GM21515 (cell line): ENCODE data around the gene RPL36A.
A peak's percentile ranks its signal among the peaks of the same experiment; 100 is the strongest.

Experiments used
- ATAC-seq: cut with Tn5 transposase; IDR thresholded peaks from one replicate; pipeline ENCODE4 v1.9.1; 2021; ENCODE audit not compliant: unreplicated experiment

The RPL36A gene

DNA sequence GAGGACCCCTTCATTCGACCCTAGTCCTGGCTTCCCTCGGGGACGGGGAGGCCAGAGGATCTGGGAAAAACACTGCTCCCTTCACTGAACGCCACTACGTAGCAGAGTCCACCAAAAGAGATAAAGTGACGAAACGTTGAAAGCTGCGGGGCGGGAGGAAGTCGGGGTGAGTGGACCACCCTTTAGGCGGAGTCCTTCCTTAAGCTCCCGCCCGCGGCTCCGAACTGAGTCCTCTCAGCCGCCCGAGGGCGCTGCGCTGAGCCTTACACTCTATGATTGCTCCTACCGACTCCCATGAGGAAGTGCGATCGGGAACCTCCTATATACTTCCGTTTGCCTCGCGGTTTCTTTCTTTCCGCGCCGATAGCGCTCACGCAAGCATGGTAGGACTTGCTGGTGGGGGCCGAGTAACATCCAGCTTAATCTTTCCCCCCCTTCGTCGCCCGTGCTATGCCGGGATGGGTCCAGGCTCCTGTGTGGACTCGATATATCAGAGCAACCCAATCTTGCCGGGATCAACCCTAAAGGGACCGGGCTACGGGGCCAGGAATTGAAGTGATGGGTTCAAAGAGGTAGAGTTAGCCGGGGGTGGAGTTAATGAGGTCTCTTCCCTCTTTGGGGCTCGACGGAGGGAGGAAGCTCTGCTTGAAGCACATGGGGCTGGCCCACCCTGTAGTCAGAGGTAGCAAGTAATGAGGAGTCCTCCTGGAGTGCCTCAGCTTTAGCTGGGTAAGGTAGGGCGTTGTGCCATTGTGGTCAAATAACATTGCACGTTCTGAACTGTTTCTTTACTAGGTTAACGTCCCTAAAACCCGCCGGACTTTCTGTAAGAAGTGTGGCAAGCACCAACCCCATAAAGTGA lies at the start of gene RPL36A:
Gene RPL36A (plus strand): TSS at position 348 of the 862 bp plus-strand sequence. CDS start 33 bp downstream, at position 381.
- peak; percentile 86 for ATAC-seq

DNA sequence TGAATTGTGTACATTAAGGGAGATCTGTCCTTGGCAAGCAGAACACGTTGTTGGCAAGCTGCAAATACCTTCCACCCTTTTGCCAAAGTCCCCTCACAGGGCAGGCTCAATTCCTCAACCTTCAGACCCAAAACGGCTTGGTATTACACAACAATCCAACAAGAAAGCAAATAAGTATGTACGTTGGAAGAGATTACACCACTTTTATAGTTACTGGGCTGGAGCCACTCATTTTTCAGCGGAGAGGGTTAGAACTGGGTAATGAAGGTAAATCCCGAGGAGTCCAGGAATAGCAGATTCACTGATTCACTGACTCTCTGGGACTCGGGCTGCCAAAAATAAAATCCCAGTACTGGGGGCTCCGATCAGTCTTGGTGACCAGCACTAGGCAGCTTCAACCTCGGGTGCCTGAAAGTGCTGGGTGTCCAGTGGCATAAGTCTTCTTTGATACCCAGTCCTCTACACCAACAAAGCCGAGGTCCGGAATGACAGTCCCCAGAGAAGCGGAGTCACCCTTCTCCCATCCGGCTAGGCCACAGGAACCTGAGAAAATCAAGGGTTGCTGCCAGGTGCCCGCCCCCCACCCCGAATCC lies 42.9 kb upstream of the RPL36A start:
- ATAC-seq = no peak

GRCh38 chrX:101348452-101349192 lies 42.2 kb upstream of the RPL36A start, which contains the start of gene TIMM8A:
TSS of gene TIMM8A (minus strand) at chrX:101348742. CDS start at chrX:101348664, 78 bp downstream.
- ATAC-seq = peak; percentile 99

- no peak for ATAC-seq
Observed at GRCh38 chrX:101349193-101349562, 41.6 kb upstream of the RPL36A start.

GRCh38 chrX:101357166-101357795 lies 33.5 kb upstream of the RPL36A start:
- ATAC-seq = no peak

GRCh38 chrX:101359966-101360365 lies 30.8 kb upstream of the RPL36A start:
- no peak for ATAC-seq

DNA sequence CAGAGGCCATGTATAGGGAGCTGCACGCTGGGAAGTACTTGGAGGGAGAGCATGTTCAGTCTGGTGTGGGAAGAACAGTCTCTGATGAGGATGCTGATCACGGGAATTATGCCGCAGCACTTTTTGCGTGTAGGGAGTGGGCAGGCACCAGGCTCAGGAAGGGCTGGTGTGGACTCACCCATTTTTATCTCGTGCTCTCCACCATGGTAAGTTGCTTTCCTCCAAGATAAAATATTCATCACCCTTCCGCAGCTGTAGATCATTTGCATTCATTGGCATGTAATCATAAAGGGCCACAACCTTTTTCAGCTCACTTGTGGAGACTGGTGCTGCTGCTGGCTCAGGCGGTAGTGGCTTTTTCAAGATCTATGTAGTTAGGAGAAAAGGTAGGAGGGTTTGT lies 30.4 kb upstream of the RPL36A start:
- no peak for ATAC-seq

DNA sequence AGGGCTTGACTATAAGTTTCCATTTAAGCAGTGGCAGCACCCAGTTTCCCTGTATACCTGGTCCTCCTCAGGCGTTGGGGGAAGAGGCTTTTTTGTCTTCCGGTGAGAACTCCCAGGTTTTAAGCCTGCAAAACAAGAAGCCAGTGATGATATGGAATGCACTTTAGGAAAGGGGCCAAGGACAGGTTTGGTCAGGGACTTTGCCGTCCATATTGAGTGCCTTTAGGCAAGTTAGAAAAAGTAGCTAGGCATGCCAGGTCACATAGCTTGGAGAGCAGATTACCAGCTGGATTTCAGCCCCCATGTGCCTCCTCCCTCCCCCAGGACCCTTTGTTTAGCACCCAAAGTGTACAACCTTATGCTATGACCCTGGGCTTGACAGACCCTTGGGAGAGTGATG lies 28.7 kb upstream of the RPL36A start:
- no peak for ATAC-seq

DNA sequence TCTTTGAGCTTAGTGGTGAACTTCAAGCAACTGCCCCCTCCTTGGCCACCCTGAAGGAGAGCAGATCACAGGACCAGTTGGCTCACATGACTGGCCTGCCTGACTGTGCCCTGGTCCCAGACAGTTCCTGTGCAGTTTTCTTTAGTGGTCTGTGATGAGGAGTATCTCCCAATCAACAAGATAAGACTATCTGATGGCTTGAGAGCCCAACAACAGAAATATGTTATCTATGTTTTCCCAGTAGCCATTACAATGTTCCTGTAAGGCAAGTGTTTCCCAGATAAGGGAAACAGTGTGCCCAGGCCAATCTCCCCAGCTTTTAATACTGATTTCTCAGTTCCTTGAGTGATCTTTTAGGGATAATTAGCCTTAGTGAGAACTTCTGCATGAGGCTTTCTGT lies 28.1 kb upstream of the RPL36A start:
- no peak for ATAC-seq

GRCh38 chrX:101365301-101365795 lies 25.5 kb upstream of the RPL36A start:
- ATAC-seq = no peak

GRCh38 chrX:101368800-101369199 lies 22.0 kb upstream of the RPL36A start:
- no peak for ATAC-seq

GRCh38 chrX:101369687-101370086 lies 21.1 kb upstream of the RPL36A start:
- no peak for ATAC-seq

GRCh38 chrX:101370888-101371504 lies 19.8 kb upstream of the RPL36A start:
- peak; percentile 74 for ATAC-seq

- no peak for ATAC-seq
Observed at GRCh38 chrX:101377547-101377946, 13.3 kb upstream of the RPL36A start.

- peak; percentile 74 for ATAC-seq
Observed at GRCh38 chrX:101383679-101384205, 7.1 kb upstream of the RPL36A start.

DNA sequence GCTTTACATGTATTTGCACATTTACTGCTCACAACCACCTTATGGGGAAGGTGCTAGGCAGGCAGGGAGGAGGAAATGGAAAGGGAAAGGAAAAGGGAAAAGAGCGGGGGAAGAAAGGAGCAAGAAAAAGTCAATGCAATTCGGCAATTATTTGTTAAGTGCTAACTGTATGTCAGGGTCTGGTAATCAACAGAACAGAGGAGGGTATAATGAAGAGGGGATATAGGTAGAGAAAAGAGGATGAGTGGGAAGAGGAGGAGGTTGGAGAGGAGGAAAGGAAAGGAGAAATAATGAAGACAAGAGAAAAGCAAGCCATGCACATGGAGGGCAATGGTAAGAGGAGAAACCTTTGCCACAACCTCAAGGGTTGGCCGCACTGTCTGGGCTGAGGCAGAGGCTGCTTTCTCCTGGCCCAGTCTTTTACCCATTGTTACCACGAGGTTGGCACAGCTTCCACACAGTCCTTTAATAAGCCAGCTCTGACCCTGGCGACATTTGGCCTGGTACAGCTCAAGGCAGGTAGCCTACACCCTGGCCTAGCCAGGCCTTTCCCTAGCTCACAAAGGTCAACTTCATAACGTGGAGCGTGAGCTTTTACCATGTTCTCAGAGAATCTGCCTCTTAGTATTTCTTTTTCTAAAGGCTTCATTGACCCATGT lies 5.7 kb upstream of the RPL36A start:
- ATAC-seq = no peak

DNA sequence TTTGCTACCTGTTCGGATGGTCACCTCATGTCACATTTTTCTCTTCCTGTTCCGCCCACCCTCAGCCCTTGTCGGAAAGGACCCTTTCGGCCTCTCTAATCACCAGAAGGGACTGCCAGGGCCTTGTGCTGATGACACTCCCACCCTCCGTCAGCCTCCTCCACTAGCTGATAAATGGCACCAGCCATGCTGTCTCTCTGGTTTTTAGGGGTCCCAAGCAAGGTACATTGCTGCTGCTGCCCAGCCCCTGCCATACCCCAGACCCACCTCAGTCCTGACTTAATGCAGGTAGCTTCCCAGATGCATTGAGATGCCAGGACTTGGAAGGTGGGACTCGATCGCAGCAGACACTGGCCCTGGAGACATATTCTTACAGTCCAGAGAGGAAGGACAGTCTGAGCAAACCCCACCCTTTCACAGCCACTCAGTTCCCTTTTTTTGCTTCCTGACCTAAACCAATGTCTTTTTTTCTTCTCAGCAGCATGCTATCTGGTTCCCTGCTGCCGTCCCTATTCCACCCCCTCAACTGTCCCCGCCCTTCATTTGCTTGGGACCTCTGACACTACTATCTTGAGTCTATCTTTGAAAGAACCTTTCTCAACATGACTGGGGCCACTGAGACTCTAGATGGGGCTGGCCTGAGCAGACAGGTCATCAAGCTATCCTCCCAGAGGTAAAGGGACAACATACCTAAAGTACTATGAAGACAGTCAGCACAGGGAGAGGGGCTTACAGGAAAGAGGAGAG lies 4.8 kb upstream of the RPL36A start, which contains the start of gene BTK:
Gene BTK (minus strand): TSS at position 397 of the 747 bp plus-strand sequence. CDS start 10,907 bp downstream, outside the sequence.
- ATAC-seq = peak; percentile 63

GRCh38 chrX:101386542-101386885 lies 4.3 kb upstream of the RPL36A start:
- ATAC-seq = no peak

DNA sequence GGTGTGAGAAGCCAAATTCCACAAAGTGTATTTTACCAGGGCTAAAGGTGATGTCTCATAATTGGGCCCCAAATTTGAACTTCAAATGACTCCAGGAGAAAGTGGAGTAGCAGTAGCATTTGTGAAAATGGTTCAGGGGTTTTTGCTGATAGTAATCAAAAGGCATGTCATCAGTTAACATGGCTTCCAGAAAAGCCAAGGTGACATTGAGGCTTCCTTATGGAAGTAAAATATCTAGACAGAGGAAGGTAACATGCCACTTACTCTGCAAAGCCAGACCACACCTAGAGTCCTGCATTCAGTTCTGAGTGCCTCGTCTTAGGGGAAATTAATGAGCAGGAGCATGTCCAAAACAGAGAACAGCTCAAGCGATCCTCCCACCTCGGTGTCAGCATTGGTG lies 2.2 kb upstream of the RPL36A start:
- no peak for ATAC-seq
